Esophagus muscularis mucosa (tissue), 3 donors: ENCODE data around the gene TUBGCP6.

ENCODE experiments used
- CTCF ChIP-seq, 3 experiments: fragments of 200-600 bp in 2 of 3; fragments of 450-650 bp in 1 of 3; sonication (generic) in 2 of 3; IDR thresholded peaks; one replicate each; pipeline ENCODE4 v1.5.1; 2017 to 2019; ENCODE audit warnings: antibody characterized with exemption in 3 of 3, mild to moderate bottlenecking in 2 of 3, moderate library complexity in 1 of 3
- POLR2A ChIP-seq: fragments of 450-650 bp; IDR thresholded peaks from one replicate; pipeline ENCODE4 v1.6.1; 2017; ENCODE audit warnings: antibody characterized with exemption, moderate library complexity, mild to moderate bottlenecking, low read depth
- POLR2AphosphoS5 ChIP-seq, 2 donors: sonication (generic); formaldehyde crosslinking; IDR thresholded peaks; one replicate each; pipeline ENCODE4 v1.6.1; 2017; ENCODE audit warnings: antibody characterized with exemption in 2 of 2

- TF ChIP-seq CTCF (IDR thresholded peaks at IDR 0.05) = no peak
- no peak for TF ChIP-seq POLR2AphosphoS5 (IDR thresholded peaks at IDR 0.05)
- TF ChIP-seq POLR2A = no peak
Measured at GRCh38 chr22:50220603-50221409, 24.0 kb downstream of the TUBGCP6 start.
